Mucosa of rectum (tissue), 2 donors: Measurements from ENCODE around the gene EHBP1.
"Not testable (repeated sequence)": the region's sequence is repeated elsewhere in the genome, so short reads cannot be mapped to it uniquely, and the experiment has no call there.

ENCODE experiments used
- H3K27ac ChIP-seq, 2 donors: one replicate each; pipeline ENCODE4 v1.7.0; 2013; ENCODE audit warnings: inconsistent platforms in 2 of 2, low read depth in 2 of 2, low read length in 2 of 2
- H3K27me3 ChIP-seq, 2 donors: one replicate each; pipeline ENCODE4 v1.7.0; 2013; ENCODE audit warnings: low read length in 2 of 2; ENCODE audit not compliant: control insufficient read depth in 2 of 2, insufficient read depth in 2 of 2
- H3K36me3 ChIP-seq, 2 donors: one replicate each; pipeline ENCODE4 v1.7.0; 2013; ENCODE audit warnings: low read length in 2 of 2; ENCODE audit not compliant: control insufficient read depth in 2 of 2, insufficient read depth in 2 of 2
- H3K4me1 ChIP-seq, 2 donors: one replicate each; pipeline ENCODE4 v1.7.0; 2013; ENCODE audit warnings: low read length in 2 of 2, mild to moderate bottlenecking in 1 of 2; ENCODE audit not compliant: control insufficient read depth in 2 of 2, insufficient read depth in 2 of 2
- H3K4me3 ChIP-seq, 2 donors: one replicate each; pipeline ENCODE4 v1.7.0; 2013; ENCODE audit warnings: low read length in 2 of 2
- H3K9ac ChIP-seq, 2 donors: one replicate each; pipeline ENCODE4 v1.7.0; 2013; ENCODE audit warnings: low read length in 2 of 2, low read depth in 1 of 2, mild to moderate bottlenecking in 1 of 2
- H3K9me3 ChIP-seq, 2 donors: one replicate each; pipeline ENCODE4 v1.7.0; 2013; ENCODE audit warnings: low read length in 2 of 2; ENCODE audit not compliant: control insufficient read depth in 2 of 2
- donor health status: healthy.
- donor health status: Normal muscosa, but diverticular disease.

EHBP1 gene

DNA sequence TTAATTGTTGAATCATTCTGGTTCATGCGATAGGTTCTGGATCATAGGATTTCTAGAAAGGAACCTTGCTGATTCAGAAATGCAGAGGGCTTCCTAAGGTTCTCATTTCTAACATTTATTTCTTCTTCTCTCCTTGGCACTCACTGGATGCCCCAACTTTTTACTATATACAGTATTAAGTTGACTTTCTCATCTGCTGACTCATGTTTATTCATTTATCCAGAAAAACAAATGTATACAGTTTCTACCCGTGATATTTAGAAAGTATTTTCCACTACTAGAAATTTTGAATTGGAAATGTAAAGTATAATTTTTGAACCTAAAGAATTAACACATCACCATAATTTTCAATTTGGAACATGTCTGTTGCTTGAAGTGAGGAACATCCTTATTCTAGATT, 312.9 kb downstream of the EHBP1 start:
- Histone ChIP-seq H3K4me3 (no peak overlapping the region), H3K4me1 (no peaks in the 10 kb centered on the region), H3K9ac (no peak overlapping the region), H3K9me3 (no peaks in the 10 kb centered on the region), H3K27ac (no peak overlapping the region), H3K36me3 (peaks cover 0 to 5% of the 10 kb centered on the region in 2 donors), H3K27me3 (no peaks in the 10 kb centered on the region)

DNA sequence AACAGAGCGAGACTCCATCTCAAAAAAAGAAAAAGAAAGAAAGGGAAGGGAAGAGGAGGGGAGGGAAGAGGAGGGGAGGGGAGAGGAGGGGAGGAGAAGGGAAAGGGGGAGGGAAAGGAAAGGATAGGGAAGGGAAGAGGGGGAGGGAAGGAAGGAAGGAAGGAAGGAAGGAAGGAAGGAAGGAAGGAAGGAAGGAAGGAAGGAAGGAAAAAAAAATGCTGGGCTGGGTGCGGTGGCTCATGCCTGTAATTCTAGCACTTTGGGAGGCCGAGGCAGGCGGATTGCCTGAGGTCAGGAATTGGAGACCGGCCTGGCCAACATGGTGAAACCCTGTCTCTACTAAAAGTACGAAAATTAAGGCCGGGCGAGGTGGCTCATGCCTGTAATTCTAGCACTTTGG, 314.2 kb downstream of the EHBP1 start:
- not testable (repeated sequence) for H3K9me3 ChIP-seq, H3K27me3 ChIP-seq, H3K27ac ChIP-seq, H3K9ac ChIP-seq, H3K4me1 ChIP-seq, H3K36me3 ChIP-seq, H3K4me3 ChIP-seq

DNA sequence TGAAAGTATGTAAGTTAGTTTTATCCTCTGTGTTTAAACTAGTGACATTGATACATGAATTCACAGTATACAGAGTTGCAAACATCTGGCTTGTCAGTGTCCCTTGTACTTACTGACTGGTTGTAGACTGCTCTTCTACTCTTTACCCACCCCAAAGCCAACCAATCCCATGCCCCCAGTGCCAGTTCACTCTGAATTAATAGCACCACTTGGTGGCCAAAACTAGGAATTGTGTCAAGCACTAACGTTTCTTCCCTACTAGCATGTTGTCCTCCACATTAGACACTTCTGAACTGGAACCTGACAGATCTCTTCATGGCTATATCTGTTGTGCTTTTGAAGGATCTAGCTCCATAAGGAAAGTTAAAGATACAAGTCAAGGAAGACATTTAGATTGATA, 317.9 kb downstream of the EHBP1 start:
- H3K27ac ChIP-seq, result no peak overlapping the region
- peaks cover 0 to 3% of the 10 kb centered on the region in 2 donors for H3K36me3 ChIP-seq
- H3K4me3 ChIP-seq, result no peak overlapping the region
- no peak overlapping the region for H3K9ac ChIP-seq
- H3K9me3 ChIP-seq, result no peaks in the 10 kb centered on the region
- no peaks in the 10 kb centered on the region for H3K27me3 ChIP-seq
- H3K4me1 ChIP-seq, result no peaks in the 10 kb centered on the region

- Histone ChIP-seq H3K9me3 (no peaks in the 10 kb centered on the region), H3K36me3 (no peaks in the 10 kb centered on the region)
Measured at GRCh38 chr2:63027220-63027619, 321.7 kb downstream of the EHBP1 start.

GRCh38 chr2:63029058-63029457, 323.5 kb downstream of the EHBP1 start:
- H3K27me3 ChIP-seq, result no peaks in the 10 kb centered on the region
- H3K27ac ChIP-seq, result no peak overlapping the region
- H3K4me1 ChIP-seq, result no peaks in the 10 kb centered on the region
- H3K4me3 ChIP-seq, result no peak overlapping the region
- no peaks in the 10 kb centered on the region for H3K36me3 ChIP-seq
- H3K9ac ChIP-seq, result no peak overlapping the region
- no peaks in the 10 kb centered on the region for H3K9me3 ChIP-seq

More at GRCh38 chr2:63027220-63027619, 321.7 kb downstream of the EHBP1 start:
- H3K4me1 ChIP-seq, result no peaks in the 10 kb centered on the region
- H3K27ac ChIP-seq, result no peak overlapping the region
- no peak overlapping the region for H3K9ac ChIP-seq
- no peak overlapping the region for H3K4me3 ChIP-seq
- no peaks in the 10 kb centered on the region for H3K27me3 ChIP-seq

DNA sequence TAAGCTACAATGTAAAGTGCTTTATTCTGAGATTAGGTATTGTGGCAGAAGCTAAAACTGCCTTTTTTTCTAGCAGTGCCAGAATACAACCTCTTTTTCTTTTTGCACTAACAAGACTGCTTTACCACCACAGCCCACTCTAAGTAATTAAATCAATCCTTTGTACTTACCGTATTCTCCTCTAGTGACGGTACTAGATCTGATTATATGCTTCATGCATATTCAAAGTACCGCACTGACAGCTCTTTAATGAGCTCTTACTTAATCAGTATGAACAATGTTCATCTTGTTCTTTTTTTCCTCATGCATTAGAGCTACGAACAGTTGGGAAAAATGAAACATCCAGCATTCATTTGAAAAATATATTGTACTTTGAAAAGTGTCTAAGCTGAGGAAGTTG, 329.0 kb downstream of the EHBP1 start:
- H3K4me3 ChIP-seq, result no peak overlapping the region
- no peaks in the 10 kb centered on the region for H3K36me3 ChIP-seq
- H3K9ac ChIP-seq, result no peak overlapping the region

GRCh38 chr2:63035169-63035568, 329.7 kb downstream of the EHBP1 start:
- H3K9ac ChIP-seq, result no peak overlapping the region
- H3K36me3 ChIP-seq, result no peaks in the 10 kb centered on the region
- no peak overlapping the region for H3K4me3 ChIP-seq
- H3K27ac ChIP-seq, result no peak overlapping the region
- no peaks in the 10 kb centered on the region for H3K9me3 ChIP-seq
- H3K27me3 ChIP-seq, result no peaks in the 10 kb centered on the region
- H3K4me1 ChIP-seq, result no peaks in the 10 kb centered on the region

More for the DNA sequence above, 329.0 kb downstream of the EHBP1 start:
- no peak overlapping the region for H3K27ac ChIP-seq
- H3K9me3 ChIP-seq, result no peaks in the 10 kb centered on the region
- H3K4me1 ChIP-seq, result no peaks in the 10 kb centered on the region
- no peaks in the 10 kb centered on the region for H3K27me3 ChIP-seq

DNA sequence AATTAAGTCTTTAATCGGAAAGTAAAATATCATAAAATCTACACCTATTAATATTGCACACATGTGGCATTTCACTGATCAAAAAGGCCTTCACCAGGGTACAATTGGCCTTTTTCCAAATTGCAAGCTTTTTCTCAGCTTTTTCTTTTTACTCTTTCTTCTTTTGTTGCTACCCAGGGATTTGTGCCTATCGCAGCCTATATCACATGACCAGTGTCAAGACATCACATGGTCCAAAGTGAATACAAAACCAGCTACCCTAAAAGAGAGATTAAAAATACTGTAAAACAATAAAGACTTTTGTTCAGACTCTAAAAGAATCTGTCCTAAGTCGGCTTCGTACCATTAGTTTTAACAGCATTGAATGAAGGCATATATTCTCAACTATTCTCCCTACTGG, 330.1 kb downstream of the EHBP1 start:
- no peak overlapping the region for H3K9ac ChIP-seq
- no peaks in the 10 kb centered on the region for H3K27me3 ChIP-seq
- H3K9me3 ChIP-seq, result no peaks in the 10 kb centered on the region
- no peak overlapping the region for H3K27ac ChIP-seq
- no peaks in the 10 kb centered on the region for H3K4me1 ChIP-seq
- no peaks in the 10 kb centered on the region for H3K36me3 ChIP-seq
- H3K4me3 ChIP-seq, result no peak overlapping the region

DNA sequence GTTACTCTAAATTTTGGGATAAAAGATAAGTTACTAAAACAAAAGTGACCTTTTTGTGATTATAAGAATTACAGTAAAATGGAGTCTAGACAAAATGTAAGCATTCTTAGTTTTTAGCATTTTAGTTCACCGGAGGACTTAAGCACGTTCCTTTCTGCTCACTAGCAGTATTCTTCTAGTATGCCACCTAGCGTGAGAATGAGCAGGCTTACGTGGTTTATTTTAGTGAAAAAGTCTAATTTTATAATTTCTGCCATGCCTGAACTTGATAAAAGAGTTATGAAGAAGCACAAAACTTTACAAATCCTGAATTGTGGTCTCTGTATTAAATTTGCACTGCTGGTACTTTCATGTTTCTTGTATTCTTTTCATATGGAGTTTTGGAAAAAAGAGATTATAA, 332.5 kb downstream of the EHBP1 start:
- Histone ChIP-seq H3K9ac (no peak overlapping the region), H3K9me3 (no peaks in the 10 kb centered on the region), H3K4me3 (no peak overlapping the region), H3K27ac (no peak overlapping the region), H3K36me3 (no peaks in the 10 kb centered on the region), H3K4me1 (no peaks in the 10 kb centered on the region), H3K27me3 (no peaks in the 10 kb centered on the region)

DNA sequence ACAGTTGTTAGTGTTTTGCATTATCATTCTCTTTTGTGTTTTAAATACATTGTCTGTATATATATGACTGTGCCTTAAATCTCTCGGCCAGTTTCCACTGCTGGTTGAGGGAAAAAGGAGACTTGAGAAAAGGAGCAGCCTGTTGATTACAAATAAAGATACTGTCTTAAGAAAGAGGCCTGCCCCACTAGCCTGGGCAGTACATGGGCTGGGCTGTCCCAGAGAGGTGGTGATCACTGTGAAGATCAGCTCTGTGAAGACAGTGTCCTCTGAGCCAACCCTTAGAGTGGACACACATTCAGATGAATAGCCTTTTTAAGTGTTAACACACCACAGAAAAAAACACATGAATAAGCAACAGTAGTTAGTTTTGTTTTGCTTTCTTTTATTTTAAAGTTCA, 335.1 kb downstream of the EHBP1 start:
- Histone ChIP-seq H3K9ac (no peak overlapping the region), H3K4me1 (no peaks in the 10 kb centered on the region), H3K9me3 (no peaks in the 10 kb centered on the region), H3K27ac (no peak overlapping the region), H3K4me3 (no peak overlapping the region), H3K27me3 (no peaks in the 10 kb centered on the region), H3K36me3 (no peaks in the 10 kb centered on the region)

- Histone ChIP-seq H3K9me3 (no peaks in the 10 kb centered on the region), H3K36me3 (no peaks in the 10 kb centered on the region), H3K27ac (no peak overlapping the region), H3K4me1 (no peaks in the 10 kb centered on the region), H3K9ac (no peak overlapping the region), H3K27me3 (peaks cover 3 to 6% of the 10 kb centered on the region in 2 donors), H3K4me3 (no peak overlapping the region)
Measured at GRCh38 chr2:63041592-63041991, 336.1 kb downstream of the EHBP1 start.
